ENCODE measurements around the gene SRSF11.

The SRSF11 gene

GRCh38 chr1:70221238-70222121, at the start of gene SRSF11:
TSS of gene SRSF11 (plus strand) at chr1:70221380. CDS start at chr1:70221637, 257 bp downstream.
- TF ChIP-seq GATA3 (IDR thresholded peaks at IDR 0.05; ENCODE audit: low read depth, low read length) (no peak), GATA2 (IDR thresholded peaks at IDR 0.05; ENCODE audit: low read depth, low read length) (peak; percentile 29; the same call in 1 of the 2 replicates)

- TF ChIP-seq GATA3 (IDR thresholded peaks at IDR 0.05; ENCODE audit: low read depth, low read length): no peak
- no peak for TF ChIP-seq GATA2 (IDR thresholded peaks at IDR 0.05; ENCODE audit: low read depth, low read length)
These were observed 49.7 kb upstream of the SRSF11 start for GRCh38 chr1:70171512-70171911.

GRCh38 chr1:70188522-70188921, 32.7 kb upstream of the SRSF11 start:
- TF ChIP-seq GATA3 (IDR thresholded peaks at IDR 0.05; ENCODE audit: low read depth, low read length) (no peak), GATA2 (IDR thresholded peaks at IDR 0.05; ENCODE audit: low read depth, low read length) (no peak)

GRCh38 chr1:70190180-70190579, 31.0 kb upstream of the SRSF11 start:
- TF ChIP-seq GATA3 (IDR thresholded peaks at IDR 0.05; ENCODE audit: low read depth, low read length) (no peak), GATA2 (IDR thresholded peaks at IDR 0.05; ENCODE audit: low read depth, low read length) (no peak)

- no peak for TF ChIP-seq GATA3 (IDR thresholded peaks at IDR 0.05; ENCODE audit: low read depth, low read length)
- TF ChIP-seq GATA2 (IDR thresholded peaks at IDR 0.05; ENCODE audit: low read depth, low read length): no peak
These were observed 26.6 kb upstream of the SRSF11 start for GRCh38 chr1:70194601-70195000.

GRCh38 chr1:70195342-70195741, 25.8 kb upstream of the SRSF11 start:
- TF ChIP-seq GATA2 (IDR thresholded peaks at IDR 0.05; ENCODE audit: low read depth, low read length) (no peak), GATA3 (IDR thresholded peaks at IDR 0.05; ENCODE audit: low read depth, low read length) (no peak)

GRCh38 chr1:70196333-70196732, 24.8 kb upstream of the SRSF11 start:
- TF ChIP-seq GATA2 (IDR thresholded peaks at IDR 0.05; ENCODE audit: low read depth, low read length): no peak

GRCh38 chr1:70200065-70200464, 21.1 kb upstream of the SRSF11 start:
- no peak for TF ChIP-seq GATA3 (IDR thresholded peaks at IDR 0.05; ENCODE audit: low read depth, low read length)
- TF ChIP-seq GATA2 (IDR thresholded peaks at IDR 0.05; ENCODE audit: low read depth, low read length): no peak

- TF ChIP-seq GATA2 (IDR thresholded peaks at IDR 0.05; ENCODE audit: low read depth, low read length) (no peak), GATA3 (IDR thresholded peaks at IDR 0.05; ENCODE audit: low read depth, low read length) (no peak)
These were observed 18.9 kb upstream of the SRSF11 start for GRCh38 chr1:70202173-70202758.

GRCh38 chr1:70204139-70204538, 17.0 kb upstream of the SRSF11 start:
- TF ChIP-seq GATA3 (IDR thresholded peaks at IDR 0.05; ENCODE audit: low read depth, low read length) (no peak), GATA2 (IDR thresholded peaks at IDR 0.05; ENCODE audit: low read depth, low read length) (no peak)

- TF ChIP-seq GATA2 (IDR thresholded peaks at IDR 0.05; ENCODE audit: low read depth, low read length) (no peak), GATA3 (IDR thresholded peaks at IDR 0.05; ENCODE audit: low read depth, low read length) (no peak)
These were observed 16.6 kb upstream of the SRSF11 start for GRCh38 chr1:70204600-70204999.

- no peak for TF ChIP-seq GATA3 (IDR thresholded peaks at IDR 0.05; ENCODE audit: low read depth, low read length)
- TF ChIP-seq GATA2 (IDR thresholded peaks at IDR 0.05; ENCODE audit: low read depth, low read length): no peak
These were observed 16.1 kb upstream of the SRSF11 start for GRCh38 chr1:70205071-70205433.

GRCh38 chr1:70205434-70206118, 15.6 kb upstream of the SRSF11 start, which contains the start of gene LRRC40:
TSS of gene LRRC40 (minus strand) at chr1:70205579. CDS start at chr1:70205540, 39 bp downstream.
- TF ChIP-seq GATA2 (IDR thresholded peaks at IDR 0.05; ENCODE audit: low read depth, low read length) (no peak), GATA3 (IDR thresholded peaks at IDR 0.05; ENCODE audit: low read depth, low read length) (no peak)

- TF ChIP-seq GATA3 (IDR thresholded peaks at IDR 0.05; ENCODE audit: low read depth, low read length) (no peak), GATA2 (IDR thresholded peaks at IDR 0.05; ENCODE audit: low read depth, low read length) (no peak)
These were observed 13.7 kb upstream of the SRSF11 start for GRCh38 chr1:70207492-70207891.

All from SH-SY5Y (cell line).